Neural cell (in vitro differentiated cells): ENCODE data around the gene PHACTR1.

Experiments
- CTCF ChIP-seq: fragments of 450-650 bp; IDR thresholded peaks from 2 replicates; pipeline ENCODE4 v1.5.1; 2014; ENCODE audit warnings: antibody characterized with exemption, mild to moderate bottlenecking, moderate library complexity; ENCODE audit not compliant: poor library complexity, severe bottlenecking
- EP300 ChIP-seq: fragments of 450-650 bp; conservative IDR thresholded peaks from 2 replicates; pipeline ENCODE4 v1.6.1; 2014; ENCODE audit warnings: antibody characterized with exemption, mild to moderate bottlenecking, moderate library complexity; ENCODE audit not compliant: poor library complexity, severe bottlenecking
- EZH2 ChIP-seq: fragments of 200-600, 300-800 bp; shearing (Covaris generic), sonication (generic); IDR thresholded peaks from 2 replicates; pipeline ENCODE4 v1.6.1; 2014; ENCODE audit warnings: antibody characterized with exemption, low read length, borderline replicate concordance, mild to moderate bottlenecking; ENCODE audit not compliant: insufficient read depth, poor library complexity, severe bottlenecking
- MXI1 ChIP-seq: fragments of 450-650 bp; conservative IDR thresholded peaks from 2 replicates; pipeline ENCODE4 v1.6.1; 2014; ENCODE audit warnings: antibody characterized with exemption, mild to moderate bottlenecking; ENCODE audit not compliant: poor library complexity, severe bottlenecking
- POLR2AphosphoS5 ChIP-seq: IDR thresholded peaks from 2 replicates; pipeline ENCODE4 v1.6.1; 2012
- RAD21 ChIP-seq: fragments of 450-650 bp; conservative IDR thresholded peaks from 2 replicates; pipeline ENCODE4 v1.6.1; 2014; ENCODE audit warnings: antibody characterized with exemption, mild to moderate bottlenecking, moderate library complexity
- REST ChIP-seq: IDR thresholded peaks from 2 replicates; pipeline ENCODE4 v1.6.1; 2012; ENCODE audit warnings: borderline replicate concordance
- SMC3 ChIP-seq: fragments of 450-650 bp; conservative IDR thresholded peaks from 2 replicates; pipeline ENCODE4 v1.6.1; 2014; ENCODE audit warnings: antibody characterized with exemption, mild to moderate bottlenecking, moderate library complexity; ENCODE audit not compliant: poor library complexity
- TAF1 ChIP-seq: IDR thresholded peaks from 2 replicates; pipeline ENCODE4 v1.6.1; 2012; ENCODE audit warnings: low read depth

GRCh38 chr6:12886961-12887775 lies 170.6 kb downstream of the PHACTR1 start:
- TF ChIP-seq EZH2, result no peak
- TF ChIP-seq CTCF, result no peak
- TF ChIP-seq POLR2AphosphoS5, result no peak
- TF ChIP-seq TAF1, result no peak
- no peak for TF ChIP-seq EP300
- TF ChIP-seq REST, result no peak
- no peak for TF ChIP-seq RAD21
- TF ChIP-seq SMC3, result no peak
- no peak for TF ChIP-seq MXI1
